WERI-Rb-1 (cell line): ENCODE measurements around the gene EIF3CL.
"Not testable (repeated sequence)": the region's sequence is repeated elsewhere in the genome, so short reads cannot be mapped to it uniquely, and the experiment has no call there.

Source experiments
- DNase-seq: peaks from one replicate; pipeline ENCODE4 v3.0.0-alpha.2; 2020
- H3K27ac ChIP-seq: fragments of 250-450 bp; sonication (Bioruptor Pico); 2 replicates; pipeline ENCODE4 v1.5.1; 2020; ENCODE audit warnings: mild to moderate bottlenecking, moderate library complexity
- H3K27me3 ChIP-seq: fragments of 250-450 bp; sonication (Bioruptor Pico); 2 replicates; pipeline ENCODE4 v1.5.1; 2021; ENCODE audit warnings: mild to moderate bottlenecking, low read depth, moderate library complexity; ENCODE audit not compliant: insufficient read depth, severe bottlenecking
- H3K36me3 ChIP-seq: fragments of 250-450 bp; sonication (Bioruptor Pico); 2 replicates; pipeline ENCODE4 v1.5.1; 2020; ENCODE audit warnings: mild to moderate bottlenecking, moderate library complexity
- H3K4me3 ChIP-seq: 2 replicates; pipeline ENCODE4 v1.5.1; 2011; ENCODE audit warnings: low read depth, mild to moderate bottlenecking, control low read depth, low read length
- H3K9me3 ChIP-seq: fragments of 250-450 bp; sonication (Bioruptor Pico); 2 replicates; pipeline ENCODE4 v1.5.1; 2021; ENCODE audit warnings: mild to moderate bottlenecking, moderate library complexity; ENCODE audit not compliant: severe bottlenecking

EIF3CL gene

DNA sequence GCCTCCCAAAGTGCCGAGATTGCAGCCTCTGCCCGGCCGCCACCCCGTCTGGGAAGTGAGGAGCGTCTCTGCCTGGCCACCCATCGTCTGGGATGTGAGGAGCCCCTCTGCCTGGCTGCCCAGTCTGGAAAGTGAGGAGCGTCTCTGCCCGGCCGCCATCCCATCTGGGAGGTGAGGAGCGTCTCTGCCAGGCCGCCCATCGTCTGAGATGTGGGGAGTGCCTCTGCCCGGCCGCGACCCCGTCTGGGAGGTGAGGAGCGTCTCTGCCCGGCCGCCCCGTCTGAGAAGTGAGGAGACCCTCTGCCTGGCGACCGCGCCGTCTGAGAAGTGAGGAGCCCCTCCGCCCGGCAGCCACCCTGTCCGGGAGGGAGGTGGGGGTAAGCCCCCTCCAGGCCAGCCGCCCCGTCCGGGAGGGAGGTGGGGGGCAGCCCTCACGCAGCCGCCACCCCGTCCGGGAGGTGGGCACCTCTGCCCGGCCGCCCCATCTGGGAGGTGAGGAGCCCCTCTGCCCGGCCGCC is 26.5 kb downstream of the EIF3CL start:
- H3K4me3 ChIP-seq, H3K27ac ChIP-seq, DNase-seq, H3K36me3 ChIP-seq, H3K27me3 ChIP-seq, H3K9me3 ChIP-seq: not testable (repeated sequence)

DNA sequence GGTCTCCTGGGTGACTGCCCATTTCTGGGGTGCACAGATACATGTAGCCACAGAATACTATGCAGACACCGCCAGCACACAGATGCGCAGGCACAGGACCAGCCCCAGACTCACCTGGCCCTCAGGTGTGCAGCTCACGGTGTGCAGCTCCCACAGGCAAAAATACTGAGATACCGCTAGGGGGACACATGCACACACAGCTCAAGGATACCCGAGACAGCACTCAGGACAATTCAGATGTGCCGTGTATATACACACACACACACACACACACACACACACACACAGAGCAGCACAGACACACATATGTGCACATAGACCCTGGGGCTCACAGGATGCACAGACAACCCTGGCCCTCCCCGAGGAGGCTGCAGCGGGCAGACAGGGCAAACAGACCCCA is 28.5 kb downstream of the EIF3CL start:
- not testable (repeated sequence) for H3K27ac ChIP-seq, H3K27me3 ChIP-seq, H3K9me3 ChIP-seq, H3K4me3 ChIP-seq, H3K36me3 ChIP-seq, DNase-seq

DNA sequence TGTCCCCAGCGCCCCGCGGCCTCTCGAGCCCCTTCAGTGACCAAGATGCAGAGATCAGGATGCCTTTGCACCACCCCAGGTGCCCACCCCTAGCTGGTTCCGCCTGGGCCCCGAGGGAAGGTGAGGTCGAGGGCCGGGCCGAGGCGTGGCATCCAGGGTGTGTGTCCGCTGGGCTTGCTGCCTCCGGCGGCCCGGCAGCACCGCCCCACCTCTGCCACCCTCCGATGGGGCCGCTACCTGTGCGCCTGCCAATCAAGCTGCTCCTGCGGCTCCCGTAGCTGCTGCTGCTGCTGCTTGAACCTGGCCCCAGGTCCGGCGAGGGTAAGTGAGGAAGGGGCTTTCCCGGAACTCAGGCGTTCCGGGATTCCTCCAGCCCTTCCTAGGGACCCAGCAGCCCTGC is 29.4 kb downstream of the EIF3CL start:
- DNase-seq, H3K36me3 ChIP-seq: not testable (repeated sequence)

DNA sequence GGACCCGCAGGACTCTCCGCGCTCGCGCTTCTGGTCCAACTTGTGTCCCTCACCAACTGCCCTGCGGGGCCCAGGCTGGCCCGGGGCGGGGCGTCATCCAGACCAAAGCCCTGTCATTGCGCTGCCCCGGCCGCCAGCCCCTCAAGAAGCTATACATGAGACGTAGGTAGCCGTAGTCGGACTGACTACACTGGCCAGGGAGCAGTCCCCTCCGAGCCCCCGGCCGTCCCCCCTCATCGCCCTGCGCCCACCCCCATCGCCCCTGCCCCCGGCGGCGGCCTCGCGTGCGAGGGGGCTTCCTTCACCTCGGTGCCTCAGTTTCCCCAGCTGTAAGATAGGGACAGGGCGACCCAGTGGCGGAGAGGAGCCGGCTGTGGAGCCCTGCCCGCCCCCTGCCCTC is 35.7 kb downstream of the EIF3CL start:
- H3K4me3 ChIP-seq, H3K36me3 ChIP-seq, DNase-seq, H3K9me3 ChIP-seq, H3K27me3 ChIP-seq, H3K27ac ChIP-seq: not testable (repeated sequence)

More for the DNA sequence above, 29.4 kb downstream of the EIF3CL start:
- not testable (repeated sequence) for H3K27ac ChIP-seq, H3K4me3 ChIP-seq, H3K9me3 ChIP-seq, H3K27me3 ChIP-seq

DNA sequence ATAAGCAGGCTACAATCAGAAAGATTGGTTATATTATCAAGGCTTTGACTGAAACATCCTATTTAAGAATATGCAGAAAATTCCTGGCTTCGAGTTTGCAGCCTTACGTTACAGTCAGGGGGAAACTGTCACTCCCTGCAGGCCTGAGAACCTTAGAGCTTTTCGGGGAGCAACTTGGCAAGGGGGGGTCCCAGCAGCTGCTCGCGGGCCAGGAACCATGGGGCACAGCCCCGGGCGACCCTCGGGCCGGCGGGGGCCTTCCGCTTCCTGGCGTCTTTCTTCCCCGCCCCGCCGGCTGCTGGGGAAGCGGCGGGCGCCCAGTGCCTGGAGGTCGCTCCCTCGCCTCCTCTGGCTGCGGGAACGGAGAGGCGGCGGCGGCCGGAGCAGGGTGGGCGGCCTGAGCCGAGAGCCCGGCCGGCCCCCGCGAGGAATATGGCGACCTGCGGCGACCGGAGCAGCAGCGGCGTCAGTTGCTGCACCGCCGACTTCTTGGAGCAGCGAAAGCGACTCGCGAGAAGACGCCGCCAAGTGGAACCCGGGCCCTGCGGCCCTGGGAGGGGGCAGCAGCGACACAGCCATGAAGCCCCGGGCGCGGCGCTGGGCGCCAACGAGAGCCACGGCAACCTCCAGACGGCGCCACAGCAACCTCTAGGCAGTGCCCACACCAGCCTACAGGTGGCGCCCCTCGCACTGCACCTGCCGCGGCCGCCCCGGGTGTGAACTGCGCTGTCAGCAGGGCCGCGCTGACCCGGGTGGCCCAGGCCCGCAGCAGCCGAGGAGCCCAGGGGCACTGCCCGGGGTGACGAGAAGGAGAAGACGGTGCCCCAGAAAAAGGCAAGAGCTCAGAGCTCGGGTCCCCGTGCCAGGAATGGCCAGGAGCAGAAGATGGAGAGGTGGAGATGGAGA is 39.1 kb downstream of the EIF3CL start:
- H3K27ac ChIP-seq, H3K9me3 ChIP-seq, H3K36me3 ChIP-seq, H3K27me3 ChIP-seq, DNase-seq, H3K4me3 ChIP-seq: not testable (repeated sequence)

DNA sequence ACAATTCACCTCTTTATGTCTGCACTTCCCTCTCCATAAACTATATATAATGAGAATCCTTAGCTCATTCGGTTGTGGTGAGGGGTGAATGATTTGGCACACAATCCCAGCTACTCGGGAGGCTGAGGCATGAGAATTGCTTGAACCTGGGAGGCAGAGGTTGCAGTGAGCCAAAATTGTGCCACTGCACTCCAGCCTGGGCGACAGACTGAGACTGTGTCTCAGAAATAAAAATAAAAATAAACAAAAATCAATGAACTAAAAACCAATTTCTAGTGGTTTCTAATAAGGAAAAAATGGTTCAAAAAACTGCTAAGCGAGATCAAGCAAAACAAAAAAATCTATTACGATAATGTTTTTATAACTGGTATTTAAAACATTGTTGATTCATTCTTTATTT is 40.2 kb downstream of the EIF3CL start, which contains the start of gene NPIPB6:
Gene NPIPB6, minus strand, starts transcription at position 101 of the 400 bp plus-strand sequence. CDS start 686 bp downstream, outside the sequence.
- H3K9me3 ChIP-seq, H3K27me3 ChIP-seq, DNase-seq, H3K27ac ChIP-seq, H3K4me3 ChIP-seq, H3K36me3 ChIP-seq: not testable (repeated sequence)

DNA sequence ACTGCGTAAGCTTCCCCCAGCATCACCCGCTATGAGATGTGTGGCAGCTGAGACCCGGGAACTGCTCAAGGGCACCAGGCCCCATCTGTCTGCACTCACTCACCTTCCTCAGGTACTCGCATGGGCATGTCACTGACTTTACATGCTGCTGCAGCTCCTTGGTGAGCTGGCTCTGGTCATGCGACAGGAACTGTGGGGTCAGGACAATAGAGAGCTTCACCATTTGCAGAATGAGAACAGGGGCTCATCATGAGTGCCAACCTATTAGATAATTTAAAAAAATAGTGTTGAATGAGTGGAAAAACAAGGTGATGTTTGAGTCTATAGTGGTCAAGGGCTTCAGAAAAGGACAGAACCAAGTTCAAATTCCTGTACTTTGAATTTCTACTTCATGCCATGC is 41.0 kb downstream of the EIF3CL start:
- not testable (repeated sequence) for DNase-seq, H3K27ac ChIP-seq, H3K9me3 ChIP-seq, H3K27me3 ChIP-seq, H3K36me3 ChIP-seq, H3K4me3 ChIP-seq

DNA sequence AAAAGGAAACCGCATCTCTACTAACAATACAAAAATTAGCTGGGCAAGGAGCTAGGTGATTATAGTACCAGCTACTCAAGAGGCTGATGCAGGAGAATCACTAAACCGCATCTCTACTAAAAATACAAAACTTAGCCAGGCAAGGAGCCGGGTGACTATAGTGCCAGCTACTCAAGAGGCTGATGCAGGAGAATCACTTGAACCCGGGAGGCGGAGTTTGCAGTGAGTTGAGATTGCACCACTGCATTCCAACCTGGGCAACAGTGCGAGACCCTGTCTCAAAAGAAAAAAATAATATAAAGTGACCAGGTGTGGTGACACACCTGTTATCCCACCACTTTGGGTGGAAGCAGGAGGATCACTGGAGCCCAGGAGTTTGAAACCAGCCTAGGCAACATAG is 65.4 kb downstream of the EIF3CL start:
- H3K27me3 ChIP-seq, H3K4me3 ChIP-seq, H3K36me3 ChIP-seq, H3K27ac ChIP-seq, H3K9me3 ChIP-seq, DNase-seq: not testable (repeated sequence)

DNA sequence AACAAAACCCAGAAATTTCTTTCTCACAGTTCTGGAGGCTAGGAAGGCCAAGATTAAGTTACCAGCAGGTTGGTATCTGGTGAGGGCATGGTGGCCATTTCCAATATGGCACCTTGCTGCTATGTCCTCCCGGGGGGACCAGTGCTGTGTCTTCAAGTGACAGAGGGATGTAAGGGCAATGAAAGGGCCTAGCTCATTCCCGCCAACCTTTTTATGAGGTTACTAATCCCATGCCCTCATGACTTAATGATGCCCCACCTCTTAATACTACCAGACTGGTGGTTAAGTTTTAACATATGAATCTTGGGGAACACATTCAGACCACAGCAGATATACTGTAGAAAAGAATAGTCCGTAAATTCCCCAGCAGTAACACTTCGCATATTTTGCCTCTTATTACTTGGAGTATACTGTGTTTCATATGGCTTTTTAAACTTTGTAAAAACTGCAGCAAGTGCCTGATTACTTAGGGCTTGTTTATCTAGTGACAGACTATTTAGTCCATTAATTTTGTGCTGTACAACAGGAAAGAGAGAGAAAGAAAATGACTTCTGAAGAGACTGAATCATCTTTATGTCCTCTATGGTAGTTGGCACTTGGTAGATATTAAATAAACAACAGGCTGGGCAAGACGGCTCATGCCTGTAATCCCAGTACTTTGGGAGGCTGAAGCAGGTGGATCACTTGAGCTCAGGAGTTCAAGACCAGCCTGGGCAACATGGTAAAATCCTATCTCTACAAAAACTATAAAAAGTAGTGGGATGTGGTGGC is 66.5 kb downstream of the EIF3CL start:
- not testable (repeated sequence) for H3K27me3 ChIP-seq, H3K4me3 ChIP-seq, DNase-seq, H3K36me3 ChIP-seq, H3K9me3 ChIP-seq, H3K27ac ChIP-seq

DNA sequence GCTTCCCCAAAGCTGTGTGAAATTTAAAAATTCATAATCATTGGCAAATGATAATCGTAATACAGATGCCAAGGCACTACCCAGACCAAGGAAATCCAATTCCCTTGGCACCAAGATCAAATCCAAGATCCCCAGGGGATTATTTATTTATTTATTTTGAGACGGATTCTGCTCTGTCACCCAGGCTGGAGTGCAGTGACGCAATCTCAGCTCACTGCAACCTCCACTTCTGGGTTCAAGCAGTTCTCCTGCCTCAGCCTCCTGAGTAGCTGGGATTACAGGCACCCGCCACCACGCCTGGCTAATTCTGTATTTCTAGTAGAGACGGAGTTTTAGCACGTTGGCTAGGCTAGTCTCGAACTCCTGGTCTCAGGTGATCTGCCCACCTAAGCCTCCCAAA is 68.0 kb downstream of the EIF3CL start:
- not testable (repeated sequence) for H3K4me3 ChIP-seq, H3K27ac ChIP-seq, DNase-seq, H3K27me3 ChIP-seq, H3K9me3 ChIP-seq, H3K36me3 ChIP-seq

DNA sequence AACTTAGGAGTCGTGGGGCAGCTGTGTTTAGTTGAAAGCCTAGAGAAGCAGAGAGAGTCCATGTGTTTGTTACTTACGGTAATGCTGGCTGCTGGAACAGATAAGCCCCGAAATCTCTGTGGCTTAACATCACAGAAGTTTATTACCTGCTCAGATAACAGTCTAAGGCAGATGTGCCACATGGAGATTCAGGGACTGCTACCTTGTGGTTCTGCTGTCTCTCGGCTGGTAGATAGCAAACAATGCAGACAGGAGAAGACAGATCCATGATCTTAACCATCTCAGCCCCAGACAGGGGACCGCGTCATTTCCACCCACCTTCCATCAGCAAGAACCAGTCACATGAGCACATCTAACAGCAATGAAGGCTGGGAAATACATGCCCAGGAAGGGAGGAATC is 71.0 kb downstream of the EIF3CL start:
- not testable (repeated sequence) for H3K9me3 ChIP-seq, DNase-seq, H3K4me3 ChIP-seq, H3K27ac ChIP-seq, H3K36me3 ChIP-seq, H3K27me3 ChIP-seq

DNA sequence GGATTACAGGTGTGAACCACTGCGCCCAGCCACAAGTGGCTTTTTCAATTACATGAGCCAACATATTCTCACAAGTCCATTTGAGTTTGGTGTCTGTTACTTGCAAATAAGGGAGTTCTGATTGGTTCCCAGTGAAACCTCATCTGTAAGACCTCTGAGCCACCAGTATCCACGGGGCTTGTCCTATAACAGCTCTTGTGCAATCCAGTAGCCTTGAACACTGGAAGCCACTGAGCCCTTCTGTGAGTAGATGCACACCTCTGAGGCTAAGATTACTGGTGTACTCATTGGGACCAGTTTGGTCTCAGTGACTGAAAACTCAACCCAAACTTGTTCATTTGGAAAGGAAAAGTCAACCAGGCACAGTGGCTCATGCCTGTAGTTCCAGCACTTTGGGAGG is 72.7 kb downstream of the EIF3CL start:
- not testable (repeated sequence) for DNase-seq, H3K36me3 ChIP-seq, H3K27ac ChIP-seq

DNA sequence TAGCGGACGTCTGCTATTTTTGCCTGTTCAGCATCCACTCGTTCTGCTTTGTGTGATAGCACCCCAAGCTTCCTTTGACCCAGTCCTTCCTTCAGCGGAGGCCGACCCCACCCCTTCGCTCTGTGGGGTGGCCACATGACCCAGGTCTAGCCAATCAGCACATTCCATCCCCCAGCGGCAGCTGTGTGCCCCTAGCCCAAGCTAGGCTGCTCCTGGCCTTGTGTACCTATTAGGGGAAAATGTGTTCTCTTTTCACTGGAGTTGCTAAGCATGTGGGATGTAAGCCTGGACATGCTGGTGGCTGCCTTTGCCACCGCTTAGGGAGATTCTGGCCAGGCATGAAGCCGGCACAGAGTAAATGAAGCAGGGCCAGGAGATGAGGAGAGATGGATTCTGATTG is 73.4 kb downstream of the EIF3CL start:
- not testable (repeated sequence) for H3K27me3 ChIP-seq, H3K27ac ChIP-seq, DNase-seq, H3K4me3 ChIP-seq, H3K9me3 ChIP-seq, H3K36me3 ChIP-seq

More for the DNA sequence above, 72.7 kb downstream of the EIF3CL start:
- not testable (repeated sequence) for H3K4me3 ChIP-seq, H3K9me3 ChIP-seq, H3K27me3 ChIP-seq
